ENCODE results near the gene RSPO1.

- TF ChIP-seq ZNF841 (CRISPR knock-in tag; IDR thresholded peaks at IDR 0.05; ENCODE audit: borderline replicate concordance) (no peak), HCFC1 (IDR thresholded peaks at IDR 0.05; ENCODE audit: low read depth, low read length) (no peak), SMARCC2 (IDR thresholded peaks at IDR 0.05) (no peak), ZNF24 (IDR thresholded peaks at IDR 0.05) (no peak), POLR2A (IDR thresholded peaks at IDR 0.05; ENCODE audit: insufficient read depth in 1 of 2, low read depth in 2 of 2, low read length in 2 of 2) (no peak), ZNF564 (CRISPR knock-in tag; IDR thresholded peaks at IDR 0.05) (no peak), PRPF4 (IDR thresholded peaks at IDR 0.05; ENCODE audit: low read depth, low read length, poor library complexity, severe bottlenecking) (no peak)
These were observed 24.7 kb downstream of the RSPO1 start for GRCh38 chr1:37609994-37610393.
